ENCODE data around the gene FCMR. TPM values are rescaled to one million over a fixed set of nuclear protein-coding genes. Genes with fewer than 3 reads are reported as not detected.

FCMR gene
- total RNA-seq, 1 donor from 2014 or later: 24.5 TPM

GRCh38 chr1:206886831-206887230 is 34.9 kb downstream of the FCMR start:
- Mint-ChIP-seq H3K27me3 (ENCODE audit: insufficient read depth) (peaks cover 17% of the 10 kb centered on the region), H3K27ac (no peak overlapping the region), H3K9me3 (no peaks in the 10 kb centered on the region), H3K4me1 (ENCODE audit: low read depth) (peaks cover 37% of the 10 kb centered on the region), H3K36me3 (ENCODE audit: low read depth) (peaks cover 2% of the 10 kb centered on the region), H3K4me3 (no peak overlapping the region)
- no peak for DNase-seq (ENCODE audit: low spot score)
- intact Hi-C loops (cut with micrococcal nuclease): no loop called here

- peaks cover 24% of the 10 kb centered on the region for H3K4me1 Mint-ChIP-seq (ENCODE audit: low read depth)
- H3K4me3 Mint-ChIP-seq: no peak overlapping the region
- peaks cover 2% of the 10 kb centered on the region for H3K36me3 Mint-ChIP-seq (ENCODE audit: low read depth)
- H3K27me3 Mint-ChIP-seq (ENCODE audit: insufficient read depth): peaks cover 17% of the 10 kb centered on the region
- intact Hi-C loops (cut with micrococcal nuclease): no loop called here
- no peaks in the 10 kb centered on the region for H3K9me3 Mint-ChIP-seq
- no peak for DNase-seq (ENCODE audit: low spot score)
- H3K27ac Mint-ChIP-seq: no peak overlapping the region
Observed at GRCh38 chr1:206885341-206886060, 36.2 kb downstream of the FCMR start.

- intact Hi-C loops (cut with micrococcal nuclease): no loop called here
- H3K36me3 Mint-ChIP-seq (ENCODE audit: low read depth): peaks cover 2% of the 10 kb centered on the region
- H3K4me3 Mint-ChIP-seq: no peak overlapping the region
- H3K9me3 Mint-ChIP-seq: peaks cover 6% of the 10 kb centered on the region
- H3K27ac Mint-ChIP-seq: no peak overlapping the region
- no peak for DNase-seq (ENCODE audit: low spot score)
- H3K27me3 Mint-ChIP-seq (ENCODE audit: insufficient read depth): peaks cover 17% of the 10 kb centered on the region
- H3K4me1 Mint-ChIP-seq (ENCODE audit: low read depth): peaks cover 10% of the 10 kb centered on the region
Observed at GRCh38 chr1:206883876-206884275, 37.9 kb downstream of the FCMR start.

GRCh38 chr1:206883160-206883559 is 38.6 kb downstream of the FCMR start:
- peaks cover 12% of the 10 kb centered on the region for H3K9me3 Mint-ChIP-seq
- H3K4me3 Mint-ChIP-seq: no peak overlapping the region
- DNase-seq (ENCODE audit: low spot score): no peak
- intact Hi-C loops (cut with micrococcal nuclease): no loop called here
- H3K4me1 Mint-ChIP-seq (ENCODE audit: low read depth): peaks cover 6% of the 10 kb centered on the region
- H3K36me3 Mint-ChIP-seq (ENCODE audit: low read depth): no peaks in the 10 kb centered on the region
- H3K27me3 Mint-ChIP-seq (ENCODE audit: insufficient read depth): peaks cover 17% of the 10 kb centered on the region
- H3K27ac Mint-ChIP-seq: no peak overlapping the region

- Mint-ChIP-seq H3K27me3 (ENCODE audit: insufficient read depth) (peaks cover 19% of the 10 kb centered on the region), H3K36me3 (ENCODE audit: low read depth) (no peaks in the 10 kb centered on the region), H3K4me1 (ENCODE audit: low read depth) (peaks cover 5% of the 10 kb centered on the region), H3K27ac (no peak overlapping the region), H3K4me3 (no peak overlapping the region), H3K9me3 (peaks cover 17% of the 10 kb centered on the region)
- intact Hi-C loops (cut with micrococcal nuclease): no loop called here
- no peak for DNase-seq (ENCODE audit: low spot score)
Observed at GRCh38 chr1:206882555-206882954, 39.2 kb downstream of the FCMR start.

GRCh38 chr1:206880314-206880713 is 41.4 kb downstream of the FCMR start:
- intact Hi-C loops (cut with micrococcal nuclease): no loop called here
- no peak overlapping the region for H3K27ac Mint-ChIP-seq
- no peak for DNase-seq (ENCODE audit: low spot score)
- no peaks in the 10 kb centered on the region for H3K36me3 Mint-ChIP-seq (ENCODE audit: low read depth)
- H3K27me3 Mint-ChIP-seq (ENCODE audit: insufficient read depth): peaks cover 12% of the 10 kb centered on the region
- peaks cover 5% of the 10 kb centered on the region for H3K4me1 Mint-ChIP-seq (ENCODE audit: low read depth)
- H3K4me3 Mint-ChIP-seq: no peak overlapping the region
- H3K9me3 Mint-ChIP-seq: peaks cover 38% of the 10 kb centered on the region

GRCh38 chr1:206878456-206878855 is 43.3 kb downstream of the FCMR start:
- peaks cover 7% of the 10 kb centered on the region for H3K4me1 Mint-ChIP-seq (ENCODE audit: low read depth)
- H3K4me3 Mint-ChIP-seq: no peak overlapping the region
- peaks cover 44% of the 10 kb centered on the region for H3K9me3 Mint-ChIP-seq
- intact Hi-C loops (cut with micrococcal nuclease): no loop called here
- no peak overlapping the region for H3K27ac Mint-ChIP-seq
- DNase-seq (ENCODE audit: low spot score): no peak
- H3K36me3 Mint-ChIP-seq (ENCODE audit: low read depth): peaks cover 4% of the 10 kb centered on the region
- H3K27me3 Mint-ChIP-seq (ENCODE audit: insufficient read depth): peaks cover 15% of the 10 kb centered on the region

- Mint-ChIP-seq H3K4me3 (no peak overlapping the region), H3K27me3 (ENCODE audit: insufficient read depth) (peaks cover 8% of the 10 kb centered on the region), H3K36me3 (ENCODE audit: low read depth) (peaks cover 5% of the 10 kb centered on the region), H3K4me1 (ENCODE audit: low read depth) (peaks cover 7% of the 10 kb centered on the region), H3K27ac (no peak overlapping the region), H3K9me3 (peaks cover 64% of the 10 kb centered on the region)
- intact Hi-C loops (cut with micrococcal nuclease): no loop called here
- DNase-seq (ENCODE audit: low spot score): no peak
Observed at GRCh38 chr1:206875752-206876377, 45.9 kb downstream of the FCMR start.

GRCh38 chr1:206873603-206874188 is 48.0 kb downstream of the FCMR start:
- peaks cover 7% of the 10 kb centered on the region for H3K4me1 Mint-ChIP-seq (ENCODE audit: low read depth)

GRCh38 chr1:206872139-206872538 is 49.6 kb downstream of the FCMR start:
- Mint-ChIP-seq H3K27ac (no peak overlapping the region), H3K4me1 (ENCODE audit: low read depth) (peaks cover 7% of the 10 kb centered on the region), H3K36me3 (ENCODE audit: low read depth) (peaks cover 5% of the 10 kb centered on the region), H3K4me3 (no peak overlapping the region), H3K9me3 (peaks cover 43% of the 10 kb centered on the region), H3K27me3 (ENCODE audit: insufficient read depth) (peaks cover 17% of the 10 kb centered on the region)
- DNase-seq (ENCODE audit: low spot score): no peak
- intact Hi-C loops (cut with micrococcal nuclease): no loop called here

More at GRCh38 chr1:206873603-206874188, 48.0 kb downstream of the FCMR start:
- intact Hi-C loops (cut with micrococcal nuclease): no loop called here
- H3K27ac Mint-ChIP-seq: no peak overlapping the region
- H3K9me3 Mint-ChIP-seq: peaks cover 57% of the 10 kb centered on the region
- H3K27me3 Mint-ChIP-seq (ENCODE audit: insufficient read depth): peaks cover 11% of the 10 kb centered on the region
- no peak for DNase-seq (ENCODE audit: low spot score)
- peaks cover 5% of the 10 kb centered on the region for H3K36me3 Mint-ChIP-seq (ENCODE audit: low read depth)
- no peak overlapping the region for H3K4me3 Mint-ChIP-seq

- no peak for DNase-seq (ENCODE audit: low spot score)
- Mint-ChIP-seq H3K36me3 (ENCODE audit: low read depth) (no peaks in the 10 kb centered on the region), H3K9me3 (peaks cover 18% of the 10 kb centered on the region), H3K27ac (no peak overlapping the region), H3K4me3 (no peak overlapping the region), H3K4me1 (ENCODE audit: low read depth) (peaks cover 10% of the 10 kb centered on the region), H3K27me3 (ENCODE audit: insufficient read depth) (peaks cover 17% of the 10 kb centered on the region)
- intact Hi-C loops (cut with micrococcal nuclease): no loop called here
Observed at GRCh38 chr1:206868264-206868663, 53.5 kb downstream of the FCMR start.

GRCh38 chr1:206867716-206868115 is 54.0 kb downstream of the FCMR start:
- Mint-ChIP-seq H3K9me3 (peaks cover 12% of the 10 kb centered on the region), H3K36me3 (ENCODE audit: low read depth) (no peaks in the 10 kb centered on the region), H3K27me3 (ENCODE audit: insufficient read depth) (peaks cover 23% of the 10 kb centered on the region), H3K4me1 (ENCODE audit: low read depth) (peaks cover 7% of the 10 kb centered on the region), H3K27ac (no peak overlapping the region), H3K4me3 (no peak overlapping the region)
- intact Hi-C loops (cut with micrococcal nuclease): no loop called here
- no peak for DNase-seq (ENCODE audit: low spot score)

GRCh38 chr1:206867239-206867638 is 54.5 kb downstream of the FCMR start:
- no peak overlapping the region for H3K27ac Mint-ChIP-seq
- H3K27me3 Mint-ChIP-seq (ENCODE audit: insufficient read depth): peaks cover 26% of the 10 kb centered on the region
- no peak overlapping the region for H3K4me3 Mint-ChIP-seq
- H3K36me3 Mint-ChIP-seq (ENCODE audit: low read depth): no peaks in the 10 kb centered on the region
- peaks cover 7% of the 10 kb centered on the region for H3K9me3 Mint-ChIP-seq
- no peak for DNase-seq (ENCODE audit: low spot score)
- H3K4me1 Mint-ChIP-seq (ENCODE audit: low read depth): peaks cover 7% of the 10 kb centered on the region
- intact Hi-C loops (cut with micrococcal nuclease): no loop called here

All from activated T-helper 1 cell treated with anti-CD3 and anti-CD28 coated beads, Interleukin-12 subunit alpha, Interleukin-12 subunit beta, Interleukin-2, Interleukin-4 antibody, amounts not matched to agents 30 ng/mL and 10 ng/mL and 1 ng/mL, durations not matched to agents 14 hours and 24 hours and 36 hours (primary cell).